HG02938 (cell line): Measurements from ENCODE around the gene DIPK1A.

Experiments used
- ATAC-seq: cut with Tn5 transposase; IDR thresholded peaks from one replicate; pipeline ENCODE4 v1.9.1; 2021; ENCODE audit warnings: mild to moderate bottlenecking, moderate library complexity; ENCODE audit not compliant: unreplicated experiment

Gene DIPK1A

DNA sequence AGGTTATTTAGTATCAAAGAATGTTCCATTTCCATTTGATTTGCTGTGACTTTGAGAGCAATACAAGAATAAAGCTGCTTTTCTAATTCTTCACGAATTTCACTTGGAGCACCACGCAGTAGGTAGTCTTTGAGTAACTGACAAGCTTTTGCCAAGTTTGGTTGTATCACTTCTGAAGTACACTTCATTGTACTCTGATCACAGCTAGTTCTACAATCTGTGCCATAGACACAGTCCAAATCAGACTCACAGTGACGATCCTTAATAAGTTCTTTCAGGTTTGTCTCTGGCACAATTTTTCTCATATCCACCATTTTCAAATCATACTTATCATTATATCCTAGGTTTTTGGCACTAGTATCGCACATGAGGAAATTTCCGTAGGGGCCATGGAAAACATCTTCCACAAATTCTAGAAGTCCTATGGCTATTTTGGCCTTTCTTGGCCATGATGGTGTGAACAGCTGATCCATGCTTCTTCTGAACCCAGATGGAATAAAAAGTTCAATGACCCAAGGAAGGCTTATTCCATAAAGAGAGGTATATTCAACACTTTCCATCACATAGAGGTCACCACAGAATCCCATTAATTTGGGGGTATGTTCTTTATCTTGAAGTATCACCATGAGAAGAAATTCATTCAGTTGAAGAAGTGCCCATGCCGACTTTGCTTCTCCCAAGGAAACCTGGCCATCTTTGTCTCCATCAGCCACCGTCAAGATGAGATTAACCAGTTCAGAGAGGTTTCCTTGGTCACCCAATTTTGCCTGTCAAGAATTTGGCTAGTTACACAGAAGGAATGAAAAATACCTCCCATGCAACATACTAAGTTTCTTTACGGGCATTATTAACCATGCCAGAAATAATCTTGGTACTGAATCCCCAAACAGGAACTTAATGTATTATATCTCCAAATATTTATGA lies 117.6 kb downstream of the DIPK1A start:
- no peak for ATAC-seq

- no peak for ATAC-seq
Measured at GRCh38 chr1:92843046-92843423, 118.2 kb downstream of the DIPK1A start.

- ATAC-seq: no peak
Measured at GRCh38 chr1:92842082-92843045, 118.9 kb downstream of the DIPK1A start.

DNA sequence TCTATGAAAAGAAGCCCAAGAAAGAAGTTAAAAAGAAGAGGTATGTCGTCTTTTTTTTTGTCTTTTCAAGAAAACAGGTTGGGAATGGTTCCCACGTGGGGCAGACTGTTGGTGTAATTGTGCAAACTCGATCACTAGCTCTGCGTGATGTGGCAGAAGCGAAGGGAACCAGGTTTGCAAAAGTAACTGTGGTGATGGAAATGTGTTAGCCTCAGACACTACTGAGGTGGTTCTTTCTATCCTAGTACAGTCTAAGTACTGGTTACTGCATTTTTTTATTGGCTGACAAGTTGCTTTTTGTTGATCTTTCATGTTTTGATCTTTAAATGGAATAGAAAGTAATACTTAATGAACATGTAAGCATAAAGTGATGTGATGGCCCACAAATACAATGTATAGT lies 120.7 kb downstream of the DIPK1A start:
- ATAC-seq: no peak

DNA sequence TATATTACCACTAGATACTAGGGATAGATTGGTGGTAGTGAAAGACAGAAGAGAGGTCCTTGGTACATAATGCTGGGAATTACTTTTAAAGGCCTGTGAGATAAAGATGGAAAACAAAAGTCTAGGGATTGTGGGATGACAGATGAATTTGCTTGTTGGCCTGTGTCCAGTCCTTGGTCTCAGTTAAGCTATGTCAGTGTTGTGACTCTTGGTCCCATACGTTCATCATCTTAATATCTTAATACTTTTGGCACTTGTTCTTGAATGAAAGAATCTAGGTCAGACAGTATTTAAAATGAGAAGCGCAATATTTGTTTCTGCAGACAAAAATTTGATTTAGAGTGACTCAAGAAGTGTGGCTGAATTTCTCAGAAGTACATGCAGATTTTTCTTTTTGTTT lies 121.8 kb downstream of the DIPK1A start:
- ATAC-seq: no peak

GRCh38 chr1:92838519-92838918 lies 122.7 kb downstream of the DIPK1A start:
- ATAC-seq: no peak

DNA sequence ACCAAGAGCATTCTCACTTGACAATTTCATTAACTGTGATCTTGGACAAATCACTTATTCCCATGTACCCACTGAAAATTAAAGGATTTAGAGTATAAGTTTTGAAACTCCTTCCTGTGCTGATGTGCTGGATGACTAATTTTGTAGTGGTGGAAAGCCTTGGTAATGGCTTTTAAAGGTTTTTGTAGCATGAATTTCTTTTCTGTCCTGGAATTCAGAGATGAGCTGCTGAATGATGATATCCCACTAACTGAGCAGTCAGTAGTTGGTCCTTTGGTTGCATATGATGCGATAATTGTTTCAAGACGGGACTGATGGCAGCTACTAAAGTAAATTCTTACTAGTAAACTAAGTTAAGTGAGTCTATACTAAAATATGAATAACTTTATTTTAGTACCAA lies 124.2 kb downstream of the DIPK1A start:
- ATAC-seq: no peak

- no peak for ATAC-seq
Measured at GRCh38 chr1:92834617-92835016, 126.6 kb downstream of the DIPK1A start.

- no peak for ATAC-seq
Measured at GRCh38 chr1:92833840-92834239, 127.4 kb downstream of the DIPK1A start.

DNA sequence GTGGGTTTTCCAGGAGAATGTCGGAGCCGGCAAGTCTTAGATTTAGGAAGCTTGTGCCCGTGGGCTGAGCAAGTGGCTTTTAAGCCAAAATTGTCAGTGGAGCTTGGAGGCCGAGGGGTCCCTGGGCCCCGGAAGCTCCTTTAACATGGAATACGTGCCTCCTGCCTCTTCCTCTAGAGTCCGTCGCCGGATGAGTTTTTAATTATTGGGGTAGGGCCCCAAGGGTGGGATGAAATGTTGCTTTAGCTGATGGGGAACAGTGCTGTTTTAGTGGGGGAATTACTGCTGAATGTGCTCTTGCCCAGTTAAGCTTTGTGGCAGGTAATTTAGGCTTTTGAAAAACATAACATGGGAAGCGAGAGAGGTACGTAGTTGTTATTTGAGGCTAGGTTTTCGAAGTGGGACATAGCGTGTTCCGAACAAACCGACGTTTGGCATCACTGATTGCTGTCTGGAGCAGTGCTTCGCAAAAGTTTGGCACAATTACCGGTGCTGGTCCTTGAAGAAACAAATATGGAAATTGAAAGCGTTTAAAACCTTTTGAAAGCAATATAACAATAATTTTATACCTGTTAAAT lies 128.6 kb downstream of the DIPK1A start:
- no peak for ATAC-seq

DNA sequence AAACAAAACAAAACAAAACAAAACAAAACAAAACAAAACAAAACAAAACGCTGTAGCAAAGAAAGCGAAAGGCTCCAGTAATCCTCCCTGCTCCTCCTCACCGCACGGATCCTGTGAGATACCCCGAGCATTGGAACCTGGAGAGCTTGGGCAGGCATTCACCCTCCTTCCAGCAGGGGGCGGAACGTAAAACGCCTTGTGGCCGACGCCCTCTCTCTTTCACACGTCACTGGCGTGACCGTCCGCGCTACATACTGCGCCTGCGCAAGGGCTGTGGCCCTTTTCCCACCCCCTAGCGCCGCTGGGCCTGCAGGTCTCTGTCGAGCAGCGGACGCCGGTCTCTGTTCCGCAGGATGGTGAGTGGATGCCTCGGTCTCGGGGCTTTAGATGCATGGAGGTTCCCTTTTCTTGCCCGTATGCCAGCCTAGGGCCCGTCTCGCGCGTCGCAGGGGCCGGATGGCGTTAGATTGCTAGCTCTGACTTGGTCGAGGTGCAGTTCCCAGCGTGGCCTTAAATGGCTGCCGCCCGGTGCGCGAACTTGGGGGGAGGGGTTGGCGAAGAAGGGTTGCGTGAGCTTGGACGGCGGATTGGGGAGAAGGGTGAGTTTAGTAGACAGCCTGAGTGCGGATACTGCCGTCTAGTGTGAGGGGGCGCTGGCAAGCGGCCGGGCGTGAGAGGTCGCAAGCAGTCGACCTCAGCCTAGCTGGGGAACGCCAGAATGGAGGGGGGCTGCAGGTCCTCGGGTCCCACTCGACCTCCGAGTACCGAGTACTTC lies 129.3 kb downstream of the DIPK1A start, which contains the start of gene RPL5:
Gene RPL5, plus strand, starts transcription at position 279 of the 775 bp plus-strand sequence. Its CDS starts 75 bp downstream, at position 354.
- ATAC-seq: peak; percentile 84

DNA sequence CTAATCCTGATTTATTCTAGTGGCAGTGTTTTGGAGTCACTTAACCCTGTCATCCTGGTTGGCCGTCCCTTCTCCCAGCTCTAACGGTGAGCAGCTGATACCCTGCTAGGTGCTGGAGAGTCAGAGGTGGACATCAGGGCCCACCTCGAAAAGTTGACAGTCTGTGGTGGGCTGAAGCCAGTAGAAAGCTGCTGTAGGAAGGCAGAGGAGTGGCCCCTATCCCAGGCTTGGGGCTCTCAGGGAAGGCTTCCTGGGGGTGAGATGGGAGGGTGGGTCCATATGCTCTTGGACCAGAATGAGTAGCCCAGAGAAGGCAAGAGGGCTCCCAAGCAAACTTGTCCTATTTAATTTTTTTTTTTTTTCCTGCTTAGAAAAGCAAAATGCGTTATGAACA lies 129.9 kb downstream of the DIPK1A start:
- peak; percentile 1 for ATAC-seq

GRCh38 chr1:92826792-92827191 lies 134.5 kb downstream of the DIPK1A start:
- no peak for ATAC-seq

GRCh38 chr1:92822879-92823278 lies 138.4 kb downstream of the DIPK1A start:
- ATAC-seq: no peak

DNA sequence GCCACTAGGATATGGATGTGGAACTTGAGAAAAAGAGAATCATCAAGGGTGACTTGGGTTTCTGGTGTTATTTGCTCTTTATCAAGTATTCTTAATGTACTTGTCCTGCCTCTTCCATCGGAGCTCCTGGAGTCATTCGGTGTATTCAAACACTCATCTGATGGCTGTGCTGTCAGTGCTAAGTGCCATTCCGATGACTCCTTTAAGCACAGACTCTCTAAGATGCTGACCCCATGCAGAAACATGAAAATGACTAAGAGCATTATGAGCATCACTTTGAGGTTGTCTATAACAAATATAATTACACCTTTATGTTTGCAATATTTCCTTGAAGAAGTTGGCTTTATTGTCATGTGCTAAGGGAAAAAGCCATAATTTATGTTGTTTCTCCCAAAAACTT lies 140.7 kb downstream of the DIPK1A start:
- ATAC-seq: no peak

DNA sequence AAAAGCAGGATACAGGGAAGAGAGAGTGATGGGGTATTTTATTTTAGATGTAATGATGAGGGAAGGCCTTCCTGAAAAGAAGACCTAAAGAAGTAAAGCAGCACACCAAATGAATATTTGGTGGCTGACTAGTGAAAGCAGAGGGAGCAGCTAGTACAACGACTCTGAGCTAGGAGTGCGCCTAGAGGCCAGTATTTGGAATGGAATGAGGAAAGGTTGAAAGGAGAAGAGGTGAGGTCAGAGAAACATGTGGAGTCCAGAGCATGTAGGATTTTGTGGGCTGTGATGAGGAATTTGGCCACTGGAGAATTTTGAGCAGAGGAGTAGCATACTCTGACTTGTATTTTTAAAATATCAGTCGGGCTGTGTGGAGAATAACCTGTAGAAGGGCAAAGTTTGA lies 141.2 kb downstream of the DIPK1A start:
- ATAC-seq: no peak

- no peak for ATAC-seq
Measured at GRCh38 chr1:92817986-92818764, 143.1 kb downstream of the DIPK1A start.

- ATAC-seq: no peak
Measured at GRCh38 chr1:92817137-92817697, 144.0 kb downstream of the DIPK1A start.

GRCh38 chr1:92816732-92817131 lies 144.5 kb downstream of the DIPK1A start:
- ATAC-seq: no peak
